Omental fat pad (tissue), 4 donors: ENCODE data around the gene NEK9. TPM values are rescaled to one million over a fixed set of nuclear protein-coding genes. Genes with fewer than 3 reads are reported as not detected.
A peak's percentile ranks its signal among the peaks of the same experiment; 100 is the strongest.

Experiments
- ATAC-seq: fragments of 150-250 bp; one replicate; pipeline ENCODE4 v1.9.1; 2016; ENCODE audit warnings: mild to moderate bottlenecking, moderate library complexity; ENCODE audit not compliant: low FRiP score
- DNase-seq: peaks from one replicate; pipeline ENCODE4 v3.0.0-alpha.2; 2019; ENCODE audit warnings: low spot score
- CTCF ChIP-seq, 3 donors: fragments of 450-650 bp; IDR thresholded peaks; one replicate each; pipeline ENCODE4 v1.5.1; 2016 to 2017; ENCODE audit warnings: antibody characterized with exemption in 3 of 3, mild to moderate bottlenecking in 3 of 3, moderate library complexity in 2 of 3
- total RNA-seq, 4 donors: library from RNA; depleted of rRNA; stranded (reverse); fragments of >200 nt; gene quantifications; one replicate each; pipeline ENCODE4 v1.1.0, GENCODE V29; 2016

Gene NEK9
- total RNA-seq, 4 donors from 2014 or later: 40.1 to 68.3 (median 54.8) TPM

GRCh38 chr14:75096959-75097358, 29.9 kb downstream of the NEK9 start:
- TF ChIP-seq CTCF (IDR thresholded peaks at IDR 0.05): no peak
- DNase-seq (no peak), ATAC-seq (no peak)

- no peak for ATAC-seq
- DNase-seq: no peak
- TF ChIP-seq CTCF (IDR thresholded peaks at IDR 0.05): no peak
Observed at GRCh38 chr14:75095690-75096089, 31.2 kb downstream of the NEK9 start.

GRCh38 chr14:75094896-75095295, 32.0 kb downstream of the NEK9 start:
- TF ChIP-seq CTCF (IDR thresholded peaks at IDR 0.05): no peak
- ATAC-seq (no peak), DNase-seq (no peak)

- no peak for ATAC-seq
- no peak for DNase-seq
- no peak for TF ChIP-seq CTCF (IDR thresholded peaks at IDR 0.05)
Observed at GRCh38 chr14:75092698-75093097, 34.1 kb downstream of the NEK9 start.

- DNase-seq: no peak
- no peak for ATAC-seq
- TF ChIP-seq CTCF (IDR thresholded peaks at IDR 0.05): no peak
Observed at GRCh38 chr14:75091251-75091650, 35.6 kb downstream of the NEK9 start.

- ATAC-seq (no peak), DNase-seq (no peak)
- no peak for TF ChIP-seq CTCF (IDR thresholded peaks at IDR 0.05)
Observed at GRCh38 chr14:75090353-75090752, 36.5 kb downstream of the NEK9 start.

- ATAC-seq: peak; percentile 48
- DNase-seq: no peak
Observed at GRCh38 chr14:75088566-75089373, 38.1 kb downstream of the NEK9 start.

More at GRCh38 chr14:75088566-75089373, 38.1 kb downstream of the NEK9 start:
- no peak for TF ChIP-seq CTCF (IDR thresholded peaks at IDR 0.05)
